Heart right ventricle (tissue), 16 donors: ENCODE data around the gene RNF19B. TPM values are rescaled to one million over a fixed set of nuclear protein-coding genes. Genes with fewer than 3 reads are reported as not detected.

Experiments
- ATAC-seq, 8 donors: fragments of 200-7000 bp; cut with Tn5 transposase; one replicate each; pipeline ENCODE4 v1.9.1; 2020; ENCODE audit warnings: mild to moderate bottlenecking in 8 of 8, moderate library complexity in 8 of 8, moderate number of reproducible peaks in 1 of 8
- DNase-seq, 2 donors: peaks; one replicate each; pipeline ENCODE4 v3.0.0-alpha.2; 2020
- H3K27ac ChIP-seq, 10 donors: fragments of 200-600 bp; sonication (generic) in 2 of 10; one replicate each; pipeline versions ENCODE4 v1.5.0 to v1.8.0; 2020 to 2022; ENCODE audit warnings: mild to moderate bottlenecking in 3 of 10
- H3K27me3 ChIP-seq, 7 donors: fragments of 200-600 bp; one replicate each; pipeline ENCODE4 v1.8.0; 2021 to 2022; ENCODE audit warnings: mild to moderate bottlenecking in 2 of 7
- H3K36me3 ChIP-seq, 9 donors: fragments of 200-600 bp; sonication (generic) in 1 of 9; one replicate each; pipeline versions ENCODE4 v1.5.0 to v1.8.0; 2020 to 2022; ENCODE audit warnings: mild to moderate bottlenecking in 2 of 9
- H3K4me1 ChIP-seq, 9 donors: fragments of 200-600 bp; sonication (generic) in 1 of 9; one replicate each; pipeline versions ENCODE4 v1.5.0 to v1.8.0; 2020 to 2022; ENCODE audit warnings: mild to moderate bottlenecking in 4 of 9
- H3K4me3 ChIP-seq, 10 donors: fragments of 200-600 bp; sonication (generic) in 2 of 10; one replicate each; pipeline versions ENCODE4 v1.5.0 to v1.8.0; 2020 to 2022; ENCODE audit warnings: mild to moderate bottlenecking in 7 of 10, moderate library complexity in 2 of 10
- H3K9me3 ChIP-seq, 11 donors: fragments of 200-600 bp in 10 of 11; sonication (generic) in 2 of 11; one replicate each; pipeline versions ENCODE4 v1.5.0 to v1.8.0; 2013 to 2022; ENCODE audit warnings: mild to moderate bottlenecking in 2 of 11, control low read depth in 1 of 11, moderate library complexity in 1 of 11
- CTCF ChIP-seq, 9 donors: fragments of 200-600 bp; sonication (generic) in 2 of 9; IDR thresholded peaks; one replicate each; pipeline versions ENCODE4 v1.5.0 to v1.8.0; 2021 to 2022; ENCODE audit warnings: antibody characterized with exemption in 9 of 9, mild to moderate bottlenecking in 5 of 9, moderate library complexity in 1 of 9
- WGBS, 2 donors: extraction: QIAGEN DNeasy Blood & Tissue Kit; methylation state at CpG; one replicate each; pipeline ENCODE4 v1.1.7; 2013; ENCODE audit warnings: inconsistent platforms in 1 of 2; 5-methylcytosine and 5-hydroxymethylcytosine counted together
- intact Hi-C, 10 donors: fragments of 100-400 bp; cut with DNase I; formaldehyde crosslinking; loops; one replicate each; pipeline versions ENCODE4 v1.11.1 to v1.14.2; 2022
- polyA plus RNA-seq, 2 donors: library from polyadenylated mRNA; stranded (reverse); fragments of 200-250 nt; gene quantifications; one replicate each; pipeline ENCODE4 v1.2.3, GENCODE V29; 2013
- total RNA-seq, 10 donors: library from RNA; stranded (reverse); fragmentation: NEBNext Ultra II Directional in 3 of 10; extraction: Animal tissue kit (Norgen Biotek cat#: 25700) in 3 of 10; gene quantifications; one replicate each; pipeline versions ENCODE4 v1.2.1 to v1.2.4, GENCODE V29; 2021 to 2023
- donor health status: Arrhythmogenic right ventricular cardiomyopathy.
- donor health status: ischemic (EF 13 %, LVEDD 7.1; RV severe dilation, severe dysfunction).
- donor health status: healthy with polysubstance abuse.
- donor health status: DM: no; HTN: yes; CAD: no.
- donor health status: DM: no; HTN: no; CAD: no.
- donor health status: ischemic (EF 25% LVEDD 6.9; RV normal size, moderate dysfunction).
- donor health status: ischemic (EF 25% LVEDD 5.7; RV mildly dilated, moderate dysfunction).
- donor health status: healthy.
- donor health status: DM: yes; HTN: yes; CAD: no.
- donor health status: Ischemic cardiomyopathy.
- donor health status: ischemic (EF 35%, LVEDD 5.7; RV mildly dilated, moderate dysfunction).
- donor health status: nonischemic (EF 11% LVEDD 7.7; RV severe dilation, severe dysfunction).
- donor health status: DM: yes; HTN: yes; CAD: no.
- donor health status: PGD.
- donor health status: ischemic (EF 29% LVEDD 5.4; RV normal size, mild dysfunction).
- donor health status: nonischemic (EF 23%, LVEDD 6.1; RV moderate dilation, normal function).

Gene RNF19B
- total and polyA plus RNA-seq, 12 donors, result 1.1 to 36.9 (median 13.2) TPM

- DNase-seq (peak in 1 of 2 donors; percentile 90), ATAC-seq (peak; percentile 87 to 94 (median 90))
- Histone ChIP-seq H3K4me3 (peak overlapping the region in 3 of 10 donors; percentile 6 to 8 (median 6)), H3K4me1 (peaks cover 27 to 78% (median 63%) of the 10 kb centered on the region in 9 donors), H3K36me3 (peaks cover 0 to 73% (median 28%) of the 10 kb centered on the region in 9 donors), H3K27ac (peak overlapping the region; percentile 67 to 95 (median 85)), H3K9me3 (no peaks in the 10 kb centered on the region), H3K27me3 (no peaks in the 10 kb centered on the region)
- WGBS, 2 donors, result 14 to 15% methylated on average over 5 of the region's 5 CpGs
- TF ChIP-seq CTCF (IDR thresholded peaks at IDR 0.05), result no peak
- intact Hi-C loops, result loop anchor here in 5 of 10 donors (2.0 to 10.0 kb wide), 4 partner anchors 46 to 79 kb away; partner anchors contain the start of gene RNF19B (in 4 of the 5)
These were observed 46.5 kb upstream of the RNF19B start for GRCh38 chr1:33010932-33011731.

- no peak overlapping the region for H3K4me3 ChIP-seq
- H3K36me3 ChIP-seq, result peaks cover 0 to 64% (median 28%) of the 10 kb centered on the region in 9 donors
- intact Hi-C loops, result loop anchor here in 3 of 10 donors (5.0 to 10.0 kb wide), 3 partner anchors 42 to 77 kb away; no protein-coding TSS in a partner anchor
- TF ChIP-seq CTCF (IDR thresholded peaks at IDR 0.05), result no peak
- H3K27ac ChIP-seq, result peak overlapping the region in 9 of 10 donors; percentile 75 to 95 (median 87)
- H3K9me3 ChIP-seq, result no peaks in the 10 kb centered on the region
- 3 to 17% methylated on average over 1 of the region's 1 CpG for WGBS, 2 donors
- H3K27me3 ChIP-seq, result no peaks in the 10 kb centered on the region
- H3K4me1 ChIP-seq, result peaks cover 27 to 87% (median 78%) of the 10 kb centered on the region in 9 donors
- DNase-seq (no peak), ATAC-seq (peak in 1 of 8 donors; percentile 37)
These were observed 45.0 kb upstream of the RNF19B start for GRCh38 chr1:33009561-33009960.

GRCh38 chr1:33008051-33008914 is 43.7 kb upstream of the RNF19B start:
- Histone ChIP-seq H3K27ac (peak overlapping the region in 7 of 10 donors; percentile 2 to 95 (median 87)), H3K9me3 (no peaks in the 10 kb centered on the region), H3K4me3 (no peak overlapping the region), H3K36me3 (peaks cover 0 to 51% (median 21%) of the 10 kb centered on the region in 9 donors), H3K27me3 (no peaks in the 10 kb centered on the region), H3K4me1 (peaks cover 27 to 96% (median 78%) of the 10 kb centered on the region in 9 donors)
- WGBS, 2 donors, result 67 to 72% methylated on average over 13 of the region's 13 CpGs
- TF ChIP-seq CTCF (IDR thresholded peaks at IDR 0.05), result no peak
- intact Hi-C loops, result loop anchor here in 3 of 10 donors (5.0 to 10.0 kb wide), 3 partner anchors 41 to 76 kb away; no protein-coding TSS in a partner anchor
- ATAC-seq (peak in 1 of 8 donors; percentile 15), DNase-seq (no peak)
